HG02759 (cell line): ENCODE data around the gene ZNF420.

Experiments used
- ATAC-seq: cut with Tn5 transposase; IDR thresholded peaks from one replicate; pipeline ENCODE4 v1.9.1; 2021; ENCODE audit warnings: mild to moderate bottlenecking, moderate library complexity; ENCODE audit not compliant: unreplicated experiment

Gene ZNF420

DNA sequence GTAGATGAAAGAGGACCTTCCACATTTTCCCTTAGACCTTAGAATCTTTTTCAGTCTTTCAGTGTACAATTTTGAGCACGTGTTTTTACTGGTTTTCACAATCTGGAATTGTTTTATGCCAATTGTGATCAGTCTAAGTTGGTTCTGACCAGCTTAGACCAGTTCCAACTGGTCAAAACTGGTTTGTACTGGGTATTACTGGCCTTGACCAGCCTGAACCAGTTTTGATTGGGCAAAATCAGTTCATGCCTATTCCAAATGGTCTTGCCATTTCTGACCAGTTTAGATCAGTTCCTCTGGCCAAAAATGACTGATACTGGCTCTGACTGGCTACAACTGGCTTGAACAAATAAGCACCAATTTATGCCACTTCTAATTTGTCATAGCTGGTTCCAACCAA is 57.9 kb downstream of the ZNF420 start:
- ATAC-seq = no peak

DNA sequence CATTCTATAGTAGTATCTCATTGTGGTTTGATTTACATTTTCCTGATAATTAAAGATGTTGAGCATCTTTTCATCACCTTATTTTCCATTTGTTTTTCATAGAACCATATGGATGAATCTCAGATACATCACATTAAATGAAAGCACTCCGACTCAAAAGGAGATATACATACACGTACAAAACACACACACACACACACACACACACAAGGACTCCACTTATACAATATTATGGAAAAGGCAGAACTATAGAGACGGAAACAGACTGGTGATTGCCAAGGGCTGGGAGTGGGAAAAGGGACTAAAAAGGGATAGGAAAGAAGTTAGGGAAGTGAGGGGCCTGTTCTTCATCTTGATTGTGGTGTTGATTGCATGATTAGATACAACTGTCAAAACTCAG is 70.0 kb downstream of the ZNF420 start:
- no peak for ATAC-seq

GRCh38 chr19:37160153-37160552 is 81.9 kb downstream of the ZNF420 start:
- ATAC-seq = no peak

- ATAC-seq = no peak
Measured at GRCh38 chr19:37165635-37166034, 87.4 kb downstream of the ZNF420 start.

DNA sequence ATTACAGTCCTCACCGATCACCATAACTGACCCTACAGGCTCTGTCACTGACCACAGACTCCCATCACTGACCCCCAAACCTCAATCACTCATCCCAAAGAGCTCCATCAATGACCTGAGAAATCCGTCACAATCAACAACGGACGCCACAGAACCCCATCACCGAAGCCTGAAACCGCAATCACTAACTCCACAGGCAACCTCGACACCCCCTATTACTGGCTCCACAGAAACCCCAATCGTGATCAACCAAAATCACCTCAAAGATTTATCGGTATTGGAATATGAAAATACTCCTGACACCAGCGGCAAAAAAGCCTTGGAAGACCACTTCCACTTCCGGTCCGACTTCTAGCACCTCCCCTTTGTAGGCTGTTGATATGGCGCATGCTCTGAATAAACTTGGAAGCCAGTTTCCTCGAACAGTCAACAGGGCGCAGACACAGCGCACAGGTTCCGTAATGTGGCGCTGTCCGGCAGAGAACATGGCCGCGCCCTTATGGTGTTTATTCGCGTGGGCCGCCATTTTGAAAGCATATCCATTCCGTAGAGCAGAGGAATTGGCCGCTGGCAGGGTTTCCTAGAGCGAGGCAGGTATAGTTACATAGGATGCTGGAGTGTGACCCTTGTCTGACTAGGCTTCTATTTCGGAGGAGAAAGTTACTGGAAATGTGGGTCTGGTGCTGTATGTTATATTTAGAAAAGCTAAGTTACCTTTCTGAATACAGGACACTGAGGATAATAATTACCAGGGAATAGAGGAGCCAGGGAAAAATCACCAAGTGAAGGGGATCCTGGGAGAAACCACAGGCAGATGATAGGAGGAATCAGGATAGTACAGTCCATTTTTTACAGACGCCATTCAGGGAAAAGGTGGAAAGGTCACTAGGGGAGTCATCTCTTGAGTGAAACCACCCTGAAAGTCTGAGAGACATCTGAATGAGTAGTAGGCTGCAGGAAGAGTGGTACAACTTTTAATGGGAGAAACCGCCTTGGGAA is 94.4 kb downstream of the ZNF420 start, which contains the start of gene ZNF585A:
TSS of gene ZNF585A (minus strand) at position 328 of the 999 bp plus-strand sequence. CDS start 2,785 bp downstream, outside the sequence.
- peak; percentile 100 for ATAC-seq
